ENCODE measurements around the gene DNAJC10. TPM values are rescaled to one million over a fixed set of nuclear protein-coding genes. Genes with fewer than 3 reads are reported as not detected.

DNAJC10 gene
- total RNA-seq, 1 donor from 2014 or later = 132 TPM

- H3K4me3 Mint-ChIP-seq = no peak overlapping the region
- POLR2A ChIA-PET = no interaction called here
- peaks cover 19% of the 10 kb centered on the region for H3K27me3 Mint-ChIP-seq
- intact Hi-C loops (cut with micrococcal nuclease) = no loop called here
- no peak for TF ChIP-seq CTCF (IDR thresholded peaks at IDR 0.05)
- CTCF ChIA-PET = no interaction called here
- DNase-seq = no peak
- H3K4me1 Mint-ChIP-seq = no peaks in the 10 kb centered on the region
- H3K27ac Mint-ChIP-seq = no peak overlapping the region
- ATAC-seq (ENCODE audit: low read depth) = no peak
- H3K9me3 Mint-ChIP-seq = no peaks in the 10 kb centered on the region
- H3K36me3 Mint-ChIP-seq (ENCODE audit: low read depth) = no peaks in the 10 kb centered on the region
Observed at GRCh38 chr2:182833084-182833854, 117.2 kb downstream of the DNAJC10 start.

GRCh38 chr2:182834293-182834692, 118.2 kb downstream of the DNAJC10 start:
- CTCF ChIA-PET = no interaction called here

GRCh38 chr2:182836451-182836850, 120.4 kb downstream of the DNAJC10 start:
- Mint-ChIP-seq H3K27me3 (peaks cover 21% of the 10 kb centered on the region), H3K27ac (no peak overlapping the region), H3K4me1 (no peaks in the 10 kb centered on the region), H3K4me3 (no peak overlapping the region), H3K9me3 (no peaks in the 10 kb centered on the region), H3K36me3 (ENCODE audit: low read depth) (no peaks in the 10 kb centered on the region)
- TF ChIP-seq CTCF (IDR thresholded peaks at IDR 0.05) = no peak
- intact Hi-C loops (cut with micrococcal nuclease) = no loop called here
- ChIA-PET POLR2A (no interaction called here), CTCF (no interaction called here)
- ATAC-seq (ENCODE audit: low read depth) = no peak
- DNase-seq = no peak

More at GRCh38 chr2:182834293-182834692, 118.2 kb downstream of the DNAJC10 start:
- TF ChIP-seq CTCF (IDR thresholded peaks at IDR 0.05) = no peak
- Mint-ChIP-seq H3K4me1 (no peaks in the 10 kb centered on the region), H3K9me3 (no peaks in the 10 kb centered on the region), H3K27me3 (peaks cover 23% of the 10 kb centered on the region), H3K27ac (no peak overlapping the region), H3K4me3 (no peak overlapping the region), H3K36me3 (ENCODE audit: low read depth) (no peaks in the 10 kb centered on the region)
- ATAC-seq (ENCODE audit: low read depth) = no peak
- intact Hi-C loops (cut with micrococcal nuclease) = no loop called here
- POLR2A ChIA-PET = no interaction called here
- DNase-seq = no peak

Other genes with a start within 250 kb of the DNAJC10 start
- gene FRZB, start 150.4 kb downstream of the DNAJC10 start, total RNA-seq = 0.22 TPM in 1 of 2 replicates, not detected in the other